ENCODE results near the gene TMEM190. TPM values are rescaled to one million over a fixed set of nuclear protein-coding genes. Genes with fewer than 3 reads are reported as not detected.

The TMEM190 gene
- total and polyA plus RNA-seq, 2 of the 8 experiments (the other 6 are each of a cell fraction or from before 2014, with no cell fraction given), result 1.6 TPM; not detected in 1

DNA sequence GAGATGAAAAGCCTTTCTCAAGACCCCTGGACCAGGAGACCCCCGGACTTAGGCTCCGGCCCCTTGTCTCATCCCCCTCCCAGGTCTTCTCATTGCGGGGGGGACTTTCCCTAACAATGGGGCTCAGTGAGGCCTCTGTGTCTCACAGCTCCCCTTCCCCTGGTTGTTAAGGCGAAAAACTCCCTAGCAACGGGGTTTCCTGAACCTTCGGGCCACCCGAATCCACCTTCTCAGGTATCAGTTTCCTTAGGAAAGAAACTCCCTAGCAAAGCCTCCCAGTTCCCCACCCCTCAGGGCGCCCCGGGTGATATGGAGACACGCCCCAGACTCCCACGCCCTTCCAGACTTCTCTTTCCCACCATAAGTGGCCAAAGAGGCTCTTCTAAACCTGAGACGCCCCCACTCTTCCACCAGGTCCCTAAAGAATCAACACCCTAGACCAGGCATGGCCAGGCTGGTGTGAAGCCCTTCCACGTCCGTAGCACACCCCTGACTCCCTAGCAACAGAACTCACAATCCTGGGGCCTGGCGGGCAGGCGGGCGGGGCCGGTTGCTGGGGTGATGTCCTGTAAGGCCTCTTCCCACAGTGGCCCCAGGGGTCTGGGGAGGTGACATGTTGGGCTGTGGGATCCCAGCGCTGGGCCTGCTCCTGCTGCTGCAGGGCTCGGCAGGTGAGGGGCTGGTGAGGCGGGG is at the start of gene TMEM190 (continued):
- TF ChIP-seq EZH2 (IDR thresholded peaks at IDR 0.05; ENCODE audit: low read depth, low read length, severe bottlenecking) (peak; percentile 8), KDM4A (IDR thresholded peaks at IDR 0.05; ENCODE audit: low read depth, low read length, severe bottlenecking) (peak; percentile 5), RNF2 (IDR thresholded peaks at IDR 0.05; ENCODE audit: borderline replicate concordance, low read depth, low read length, missing control alignments, poor library complexity, severe bottlenecking) (no peak), CBX5 (IDR thresholded peaks at IDR 0.05; ENCODE audit: low read depth, low read length) (no peak)
